Thyroid gland (tissue), 4 donors: ENCODE measurements around the gene GPHB5.

Source experiments
- POLR2A ChIP-seq, 2 donors: fragments of 450-650 bp; IDR thresholded peaks; one replicate each; pipeline ENCODE4 v1.6.1; 2017; ENCODE audit warnings: antibody characterized with exemption in 2 of 2, mild to moderate bottlenecking in 2 of 2, moderate library complexity in 1 of 2
- TF ChIP-seq, protein P1 (sequence below), 6 experiments: fragments of 200-600 bp in 3 of 6; fragments of 450-650 bp in 3 of 6; sonication (generic) in 3 of 6; IDR thresholded peaks; one replicate each; pipeline ENCODE4 v1.5.1; 2016 to 2019; ENCODE audit warnings: antibody characterized with exemption in 6 of 6, mild to moderate bottlenecking in 2 of 6, inconsistent platforms in 1 of 6, moderate library complexity in 1 of 6

DNA sequence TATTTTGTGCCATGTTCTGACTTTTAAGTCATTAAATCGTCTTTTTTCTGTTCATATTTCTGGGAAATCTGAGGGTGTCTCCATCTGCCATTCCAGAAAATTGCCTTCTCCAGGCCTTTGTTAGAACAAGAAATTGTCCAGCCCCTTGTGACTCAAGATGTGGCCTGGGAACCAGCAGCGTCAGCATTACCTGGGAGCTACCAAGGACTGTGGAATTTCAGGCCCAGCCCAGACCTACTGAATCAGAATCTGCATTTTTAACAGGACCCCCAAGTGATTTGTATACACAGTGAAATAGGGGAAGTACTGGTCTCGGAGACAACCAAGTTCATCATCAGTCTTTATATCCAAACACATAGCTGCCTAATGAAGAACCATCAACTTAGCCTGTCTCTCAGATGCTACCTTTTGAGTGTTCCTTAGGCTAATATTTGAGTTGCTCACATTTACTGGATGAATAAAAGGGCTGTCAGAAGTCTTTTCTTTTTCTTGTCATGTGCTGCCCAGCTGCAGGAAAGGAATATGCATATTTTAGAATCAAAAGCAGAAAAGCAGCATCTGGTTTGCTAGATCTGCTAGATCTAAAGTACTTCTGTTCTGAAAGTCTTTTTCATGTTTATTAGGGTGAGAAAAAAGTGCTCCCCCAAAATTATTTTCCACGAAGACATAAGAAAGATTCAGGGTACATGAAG lies 21.2 kb downstream of the GPHB5 start:
- no peak for TF ChIP-seq POLR2A (IDR thresholded peaks at IDR 0.05)
- TF ChIP-seq, protein P1, sequence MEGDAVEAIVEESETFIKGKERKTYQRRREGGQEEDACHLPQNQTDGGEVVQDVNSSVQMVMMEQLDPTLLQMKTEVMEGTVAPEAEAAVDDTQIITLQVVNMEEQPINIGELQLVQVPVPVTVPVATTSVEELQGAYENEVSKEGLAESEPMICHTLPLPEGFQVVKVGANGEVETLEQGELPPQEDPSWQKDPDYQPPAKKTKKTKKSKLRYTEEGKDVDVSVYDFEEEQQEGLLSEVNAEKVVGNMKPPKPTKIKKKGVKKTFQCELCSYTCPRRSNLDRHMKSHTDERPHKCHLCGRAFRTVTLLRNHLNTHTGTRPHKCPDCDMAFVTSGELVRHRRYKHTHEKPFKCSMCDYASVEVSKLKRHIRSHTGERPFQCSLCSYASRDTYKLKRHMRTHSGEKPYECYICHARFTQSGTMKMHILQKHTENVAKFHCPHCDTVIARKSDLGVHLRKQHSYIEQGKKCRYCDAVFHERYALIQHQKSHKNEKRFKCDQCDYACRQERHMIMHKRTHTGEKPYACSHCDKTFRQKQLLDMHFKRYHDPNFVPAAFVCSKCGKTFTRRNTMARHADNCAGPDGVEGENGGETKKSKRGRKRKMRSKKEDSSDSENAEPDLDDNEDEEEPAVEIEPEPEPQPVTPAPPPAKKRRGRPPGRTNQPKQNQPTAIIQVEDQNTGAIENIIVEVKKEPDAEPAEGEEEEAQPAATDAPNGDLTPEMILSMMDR (IDR thresholded peaks at IDR 0.05) = no peak
